GM12878 (cell line): Measurements from ENCODE around the gene SPINK5. TPM values are rescaled to one million over a fixed set of nuclear protein-coding genes. Genes with fewer than 3 reads are reported as not detected.

ENCODE experiments used
- ATAC-seq: fragments of 200-7000 bp; cut with Tn5 transposase; 3 replicates; pipeline ENCODE4 v1.9.1; 2020; ENCODE audit warnings: mild to moderate bottlenecking, moderate library complexity
- BruUV-seq: library from RNA; stranded (reverse); fragments of 400-500 nt; replicated peaks from 2 replicates; lab custom pipeline; 2021; lab: Mats Ljungman, UMichigan
- CTCF ChIA-PET: fragments of 300-600 bp; sonication (Branson Sonifier 250); formaldehyde crosslinking; extraction: SDS; loops from one replicate; lab custom pipeline; 2021; ENCODE audit warnings: inconsistent platforms; lab: Yijun Ruan, JAX
- POLR2A ChIA-PET: fragments of 350-600 bp; formaldehyde crosslinking; extraction: SDS; loops from one replicate; lab custom pipeline; 2021; ENCODE audit warnings: inconsistent platforms; lab: Charles Lee
- RAD21 ChIA-PET: fragments of 300-600 bp; sonication (Branson Sonifier 250); formaldehyde crosslinking; loops from one replicate; lab custom pipeline; 2023; ENCODE audit warnings: antibody characterized with exemption; ENCODE audit not compliant: unreplicated experiment; lab: Charles Lee
- SMC1A ChIA-PET: fragments of 300-600 bp; sonication (Branson Sonifier 250); formaldehyde crosslinking; loops from one replicate; lab custom pipeline; 2023; ENCODE audit not compliant: unreplicated experiment, uncharacterized antibody; lab: Charles Lee
- DNase-seq: peaks from one replicate; pipeline ENCODE4 v3.0.0-alpha.2; 2011; ENCODE audit warnings: low read depth, low spot score
- FAIRE-seq: peaks from 3 replicates; lab custom pipeline; 2011; peaks lifted over from hg19 to GRCh38; lab: Jason Lieb, UNC
- H2AFZ ChIP-seq: 2 replicates; pipeline ENCODE4 v1.6.0; 2011; ENCODE audit warnings: low read depth, low read length, control low read depth; ENCODE audit not compliant: control insufficient read depth
- H3K27ac ChIP-seq: 2 replicates; pipeline ENCODE4 v1.5.1; 2011; ENCODE audit warnings: control low read depth; ENCODE audit not compliant: control insufficient read depth, insufficient read depth
- H3K27me3 ChIP-seq, 2 experiments: replicated peaks in 1 of 2; 2 replicates each; pipeline versions ENCODE4 v1.6.0 to v1.6.1; 2011; ENCODE audit warnings: low read length in 1 of 2; ENCODE audit not compliant: control insufficient read depth in 2 of 2, insufficient read depth in 2 of 2
- H3K36me3 ChIP-seq, 2 experiments: 2 replicates each; pipeline ENCODE4 v1.5.1; 2011; ENCODE audit warnings: low read length in 1 of 2; ENCODE audit not compliant: control insufficient read depth in 2 of 2, insufficient read depth in 2 of 2
- H3K4me1 ChIP-seq: 2 replicates; pipeline ENCODE4 v1.6.1; 2011; ENCODE audit warnings: mild to moderate bottlenecking, low read length, moderate library complexity, mixed read lengths; ENCODE audit not compliant: control insufficient read depth, insufficient read depth
- H3K4me2 ChIP-seq: 2 replicates; pipeline ENCODE4 v1.6.0; 2011; ENCODE audit warnings: control low read depth; ENCODE audit not compliant: control insufficient read depth, insufficient read depth
- H3K4me3 ChIP-seq: fragments of 200-600 bp; sonication (generic); 2 replicates; pipeline ENCODE4 v1.5.1; 2016
- H3K79me2 ChIP-seq: 2 replicates; pipeline ENCODE4 v1.6.0; 2011; ENCODE audit warnings: low read length; ENCODE audit not compliant: control insufficient read depth, insufficient read depth
- H3K9ac ChIP-seq: 2 replicates; pipeline ENCODE4 v1.8.0; 2011; ENCODE audit warnings: low read length, control low read depth, mixed read lengths; ENCODE audit not compliant: control insufficient read depth, insufficient read depth
- H3K9me3 ChIP-seq: replicated peaks from 3 replicates; pipeline ENCODE4 v1.5.1; 2011; ENCODE audit warnings: mild to moderate bottlenecking, low read length; ENCODE audit not compliant: control insufficient read depth, insufficient read depth
- H4K20me1 ChIP-seq: 2 replicates; pipeline ENCODE4 v1.6.0; 2011; ENCODE audit not compliant: control insufficient read depth, insufficient read depth
- BMI1 ChIP-seq: fragments of 450-650 bp; IDR thresholded peaks from 2 replicates; pipeline ENCODE4 v1.6.1; 2016; ENCODE audit warnings: mild to moderate bottlenecking, moderate library complexity, borderline replicate concordance
- KAT2A ChIP-seq: conservative IDR thresholded peaks from 2 replicates; pipeline ENCODE4 v1.6.1; 2011; ENCODE audit warnings: low read depth, low read length; ENCODE audit not compliant: control insufficient read depth
- MTA3 ChIP-seq: IDR thresholded peaks from 2 replicates; pipeline ENCODE4 v1.6.1; 2012; ENCODE audit warnings: low read length, inconsistent platforms, borderline replicate concordance
- NBN ChIP-seq: fragments of 450-650 bp; IDR thresholded peaks from 2 replicates; pipeline ENCODE4 v1.6.1; 2016
- NR2F1 ChIP-seq: fragments of 450-650 bp; conservative IDR thresholded peaks from 2 replicates; pipeline ENCODE4 v1.6.1; 2017; ENCODE audit warnings: mild to moderate bottlenecking
- POLR2AphosphoS5 ChIP-seq: IDR thresholded peaks from 2 replicates; pipeline ENCODE4 v1.6.1; 2011; ENCODE audit warnings: mild to moderate bottlenecking, low read length, inconsistent platforms
- POU2F2 ChIP-seq: IDR thresholded peaks from 3 replicates; pipeline ENCODE4 v1.6.1; 2011; ENCODE audit warnings: low read depth, mild to moderate bottlenecking, low read length, borderline replicate concordance
- SIN3A ChIP-seq: IDR thresholded peaks from 2 replicates; pipeline ENCODE4 v1.6.1; 2012; ENCODE audit warnings: low read depth, low read length, improper control_type of control experiment
- SIX5 ChIP-seq: IDR thresholded peaks from 2 replicates; pipeline ENCODE4 v1.6.1; 2011; ENCODE audit warnings: mild to moderate bottlenecking, low read depth, low read length, moderate library complexity; ENCODE audit not compliant: severe bottlenecking
- SMAD5 ChIP-seq: IDR thresholded peaks from 2 replicates; pipeline ENCODE4 v1.6.1; 2016; ENCODE audit warnings: antibody characterized with exemption, low read depth
- SREBF2 ChIP-seq: IDR thresholded peaks from 2 replicates; pipeline ENCODE4 v1.6.1; 2012; ENCODE audit warnings: mild to moderate bottlenecking, low read length
- STAT1 ChIP-seq: fragments of 450-650 bp; conservative IDR thresholded peaks from 2 replicates; pipeline ENCODE4 v1.6.1; 2014; ENCODE audit warnings: antibody characterized with exemption, mild to moderate bottlenecking
- TARDBP ChIP-seq: IDR thresholded peaks from 2 replicates; pipeline ENCODE4 v1.6.1; 2016; ENCODE audit warnings: borderline replicate concordance
- ZNF217 ChIP-seq: fragments of 450-650 bp; IDR thresholded peaks from 2 replicates; pipeline ENCODE4 v1.6.1; 2017; ENCODE audit warnings: antibody characterized with exemption, mild to moderate bottlenecking
- ZNF687 ChIP-seq: fragments of 450-650 bp; IDR thresholded peaks from 2 replicates; pipeline ENCODE4 v1.6.1; 2017; ENCODE audit warnings: mild to moderate bottlenecking, moderate library complexity
- ZZZ3 ChIP-seq: IDR thresholded peaks from 2 replicates; pipeline ENCODE4 v1.6.1; 2011; ENCODE audit warnings: low read depth; ENCODE audit not compliant: control insufficient read depth, insufficient read length
- WGBS: methylation state at CpG from one replicate; pipeline ENCODE4 v1.1.6; 2016; ENCODE audit warnings: low lambda C conversion rate; ENCODE audit not compliant: insufficient replicate concordance, insufficient coverage; ENCODE audit errors: missing lambda C conversion rate; 5-methylcytosine and 5-hydroxymethylcytosine counted together
- in situ Hi-C: fragments of 300-500 bp; cut with MboI; formaldehyde crosslinking; loops from 9 replicates; pipeline ENCODE4 v1.14.3; 2018; ENCODE audit warnings: mixed read lengths
- intact Hi-C: fragments of 100-400 bp; cut with micrococcal nuclease; formaldehyde crosslinking; loops from one replicate; pipeline ENCODE4 v1.14.2; 2022; ENCODE audit not compliant: unreplicated experiment
- polyA plus RNA-seq, 11 experiments: library from polyadenylated mRNA; depleted of rRNA in 4 of 11; unstranded in 6 of 11; stranded (reverse) in 5 of 11; fragments of >200 nt; fragmentation: Nextera tagmentation in 4 of 11; fragmentation: Illumina TruSeq in 1 of 11; extraction: Ambion mirVana in 4 of 11; extraction: Trizol in 1 of 11; gene quantifications; 1 replicate in 1 of 11; 2 replicates in 10 of 11; pipeline versions ENCODE4 v1.2.1 to v1.2.3, GENCODE V29; 2011 to 2016; ENCODE audit warnings: inconsistent platforms in 2 of 11, missing spikeins in 2 of 11, low read depth in 1 of 11
- total RNA-seq, 4 experiments: library from RNA; depleted of rRNA in 3 of 4; stranded (reverse); fragments of >200 nt in 3 of 4; fragmentation: Illumina TruSeq in 1 of 4; extraction: Trizol in 1 of 4; gene quantifications; 2 replicates each; pipeline versions ENCODE4 v1.2.1 to v1.2.3, GENCODE V29; 2013 to 2021
- TF ChIP-seq, protein P1 (sequence below): fragments of 150-350 bp; IDR thresholded peaks from 2 replicates; pipeline ENCODE4 v1.6.1; 2016; ENCODE audit warnings: low read depth, low read length
- TF ChIP-seq, protein P2 (sequence below): IDR thresholded peaks from 2 replicates; pipeline ENCODE4 v1.6.1; 2012; ENCODE audit warnings: low read depth, low read length, improper control_type of control experiment

The SPINK5 gene
- total and polyA plus RNA-seq, 10 of the 15 experiments (the other 5 are each of a cell fraction or from before 2014, with no cell fraction given): 0.04 to 0.09 TPM; not detected in 8

GRCh38 chr5:148166550-148167283 is 102.9 kb downstream of the SPINK5 start:
- CTCF ChIA-PET: interaction anchor here (1.8 kb wide), 1 partner anchor 13 kb away, joined by 5 read pairs; no protein-coding TSS in a partner anchor
- Histone ChIP-seq H3K9me3 (no peaks in the 10 kb centered on the region), H3K27ac (no peak overlapping the region), H3K4me3 (no peak overlapping the region), H3K4me1 (no peaks in the 10 kb centered on the region), H3K36me3 (no peaks in the 10 kb centered on the region), H3K9ac (no peak overlapping the region), H3K27me3 (no peaks in the 10 kb centered on the region), H2AFZ (no peak overlapping the region), H3K79me2 (no peaks in the 10 kb centered on the region), H3K4me2 (no peak overlapping the region), H4K20me1 (no peaks in the 10 kb centered on the region)
- no TSS peak for BruUV-seq
- POLR2A ChIA-PET: no interaction called here
- no peak for FAIRE-seq
- RAD21 ChIA-PET: no interaction called here
- DNase-seq: no peak
- SMC1A ChIA-PET: no interaction called here
- in situ Hi-C loops (no loop called here), intact Hi-C loops (no loop called here)
- no peak for ATAC-seq
- WGBS: 33% methylated on average over 4 of the region's 4 CpGs
- TF ChIP-seq NBN (no peak), SIX5 (no peak), POU2F2 (no peak), POLR2AphosphoS5 (no peak), ZNF217 (no peak), MTA3 (no peak), SMAD5 (no peak), STAT1 (no peak), SREBF2 (no peak), BMI1 (no peak), TARDBP (no peak), ZNF687 (no peak), ZZZ3 (no peak), NR2F1 (no peak), SIN3A (no peak), KAT2A (no peak)
- TF ChIP-seq, protein P1, sequence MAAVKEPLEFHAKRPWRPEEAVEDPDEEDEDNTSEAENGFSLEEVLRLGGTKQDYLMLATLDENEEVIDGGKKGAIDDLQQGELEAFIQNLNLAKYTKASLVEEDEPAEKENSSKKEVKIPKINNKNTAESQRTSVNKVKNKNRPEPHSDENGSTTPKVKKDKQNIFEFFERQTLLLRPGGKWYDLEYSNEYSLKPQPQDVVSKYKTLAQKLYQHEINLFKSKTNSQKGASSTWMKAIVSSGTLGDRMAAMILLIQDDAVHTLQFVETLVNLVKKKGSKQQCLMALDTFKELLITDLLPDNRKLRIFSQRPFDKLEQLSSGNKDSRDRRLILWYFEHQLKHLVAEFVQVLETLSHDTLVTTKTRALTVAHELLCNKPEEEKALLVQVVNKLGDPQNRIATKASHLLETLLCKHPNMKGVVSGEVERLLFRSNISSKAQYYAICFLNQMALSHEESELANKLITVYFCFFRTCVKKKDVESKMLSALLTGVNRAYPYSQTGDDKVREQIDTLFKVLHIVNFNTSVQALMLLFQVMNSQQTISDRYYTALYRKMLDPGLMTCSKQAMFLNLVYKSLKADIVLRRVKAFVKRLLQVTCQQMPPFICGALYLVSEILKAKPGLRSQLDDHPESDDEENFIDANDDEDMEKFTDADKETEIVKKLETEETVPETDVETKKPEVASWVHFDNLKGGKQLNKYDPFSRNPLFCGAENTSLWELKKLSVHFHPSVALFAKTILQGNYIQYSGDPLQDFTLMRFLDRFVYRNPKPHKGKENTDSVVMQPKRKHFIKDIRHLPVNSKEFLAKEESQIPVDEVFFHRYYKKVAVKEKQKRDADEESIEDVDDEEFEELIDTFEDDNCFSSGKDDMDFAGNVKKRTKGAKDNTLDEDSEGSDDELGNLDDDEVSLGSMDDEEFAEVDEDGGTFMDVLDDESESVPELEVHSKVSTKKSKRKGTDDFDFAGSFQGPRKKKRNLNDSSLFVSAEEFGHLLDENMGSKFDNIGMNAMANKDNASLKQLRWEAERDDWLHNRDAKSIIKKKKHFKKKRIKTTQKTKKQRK: no peak
- TF ChIP-seq, protein P2, sequence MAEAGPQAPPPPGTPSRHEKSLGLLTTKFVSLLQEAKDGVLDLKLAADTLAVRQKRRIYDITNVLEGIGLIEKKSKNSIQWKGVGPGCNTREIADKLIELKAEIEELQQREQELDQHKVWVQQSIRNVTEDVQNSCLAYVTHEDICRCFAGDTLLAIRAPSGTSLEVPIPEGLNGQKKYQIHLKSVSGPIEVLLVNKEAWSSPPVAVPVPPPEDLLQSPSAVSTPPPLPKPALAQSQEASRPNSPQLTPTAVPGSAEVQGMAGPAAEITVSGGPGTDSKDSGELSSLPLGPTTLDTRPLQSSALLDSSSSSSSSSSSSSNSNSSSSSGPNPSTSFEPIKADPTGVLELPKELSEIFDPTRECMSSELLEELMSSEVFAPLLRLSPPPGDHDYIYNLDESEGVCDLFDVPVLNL: no peak
